SJCRH30 (cell line): ENCODE results near the gene TGIF2. TPM values are rescaled to one million over a fixed set of nuclear protein-coding genes. Genes with fewer than 3 reads are reported as not detected.
"Not testable (repeated sequence)": the region's sequence is repeated elsewhere in the genome, so short reads cannot be mapped to it uniquely, and the experiment has no call there.

Experiments used
- DNase-seq, 2 experiments: peaks; one replicate each; pipeline ENCODE4 v3.0.0-alpha.2; 2015 to 2020
- H3K27ac ChIP-seq: fragments of 250-450 bp; sonication (Bioruptor Pico); 2 replicates; pipeline ENCODE4 v1.5.1; 2020; ENCODE audit warnings: mild to moderate bottlenecking, moderate library complexity
- H3K27me3 ChIP-seq: fragments of 250-450 bp; sonication (Bioruptor Pico); 2 replicates; pipeline ENCODE4 v1.5.1; 2020; ENCODE audit warnings: mild to moderate bottlenecking, moderate library complexity
- H3K36me3 ChIP-seq: fragments of 250-450 bp; sonication (Bioruptor Pico); 2 replicates; pipeline ENCODE4 v1.5.1; 2020; ENCODE audit warnings: mild to moderate bottlenecking, moderate library complexity
- H3K4me1 ChIP-seq: fragments of 250-450 bp; sonication (Bioruptor Pico); 2 replicates; pipeline ENCODE4 v1.5.1; 2020; ENCODE audit warnings: mild to moderate bottlenecking, moderate library complexity
- H3K4me3 ChIP-seq: fragments of 250-450 bp; sonication (Bioruptor Pico); 2 replicates; pipeline ENCODE4 v1.5.1; 2020; ENCODE audit warnings: mild to moderate bottlenecking, moderate library complexity
- H3K9me3 ChIP-seq: fragments of 250-450 bp; sonication (Bioruptor Pico); replicated peaks from 2 replicates; pipeline ENCODE4 v1.5.1; 2020; ENCODE audit warnings: mild to moderate bottlenecking, moderate library complexity
- total RNA-seq: library from RNA; depleted of rRNA; stranded (reverse); fragments of >200 nt; shearing (Covaris generic); gene quantifications from 2 replicates; pipeline ENCODE4 v1.2.3, GENCODE V29; 2014; rRNA removed

Gene TGIF2
- total RNA-seq, 1 experiment from 2014 or later = 75.5 TPM

DNA sequence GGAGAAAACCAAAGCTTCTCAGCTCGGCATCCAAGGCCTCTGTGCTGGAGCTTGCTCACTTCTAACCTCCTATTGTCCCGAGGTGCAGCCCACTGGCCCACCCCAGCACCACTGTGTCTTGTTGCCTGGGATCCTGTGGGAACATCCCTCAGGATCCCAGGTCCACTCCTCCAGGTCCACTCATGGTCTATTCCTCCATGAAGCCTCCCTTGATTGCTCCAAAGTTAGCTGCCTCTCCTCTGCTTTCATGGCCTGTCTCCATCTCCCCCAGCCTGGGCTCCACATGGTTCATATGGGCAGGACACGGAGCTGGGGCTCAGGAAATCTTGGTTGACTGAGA, 58.7 kb downstream of the TGIF2 start:
- Histone ChIP-seq H3K4me3 (no peak overlapping the region), H3K27ac (no peak overlapping the region)

DNA sequence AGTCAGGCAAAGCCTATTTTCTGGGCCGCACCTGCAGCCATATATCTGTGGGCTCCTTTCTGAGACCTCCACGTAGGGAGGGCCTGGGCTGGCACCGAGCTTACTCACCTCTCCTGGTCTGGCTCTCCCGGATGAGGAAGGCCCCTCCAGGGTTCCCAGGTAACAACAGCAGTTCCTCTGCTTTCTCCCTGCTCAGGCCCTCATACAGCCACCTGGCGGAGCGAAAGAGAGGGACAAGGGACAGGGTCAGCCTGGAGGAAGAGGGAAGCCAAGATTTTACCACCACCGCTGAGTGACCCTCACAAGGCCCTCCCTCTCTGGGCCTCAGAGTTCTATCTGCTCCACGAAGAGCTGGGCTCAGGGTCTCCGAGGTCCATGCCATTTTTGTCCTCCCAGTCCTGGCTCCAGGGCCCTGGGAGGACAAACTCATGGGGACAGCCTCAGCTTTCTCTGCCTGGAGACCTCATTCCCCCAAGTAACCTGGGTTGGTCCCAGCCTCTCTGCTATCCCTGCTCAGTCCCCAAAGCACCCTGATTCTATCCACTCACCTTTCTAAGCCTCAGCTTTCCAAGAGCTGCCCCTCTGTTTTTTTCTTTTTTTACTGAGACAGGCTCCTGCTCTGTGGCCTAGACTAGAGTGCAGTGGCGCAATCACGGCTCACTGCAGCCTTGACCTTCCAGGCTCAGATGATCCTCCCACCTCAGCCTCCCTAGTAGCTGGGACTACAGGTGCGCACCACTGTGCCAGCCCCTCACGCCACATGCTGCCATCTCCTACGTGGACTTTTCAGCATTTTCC, 59.3 kb downstream of the TGIF2 start:
- Histone ChIP-seq H3K36me3 (no peaks in the 10 kb centered on the region), H3K27me3 (peaks cover 5% of the 10 kb centered on the region; the same call in 1 of the 2 replicates), H3K4me1 (peaks cover 10% of the 10 kb centered on the region), H3K9me3 (no peaks in the 10 kb centered on the region), H3K4me3 (no peak overlapping the region), H3K27ac (no peak overlapping the region)
- no peak for DNase-seq

More for the DNA sequence above, 58.7 kb downstream of the TGIF2 start:
- peaks cover 10% of the 10 kb centered on the region for H3K4me1 ChIP-seq
- no peaks in the 10 kb centered on the region for H3K9me3 ChIP-seq
- H3K27me3 ChIP-seq = peaks cover 5% of the 10 kb centered on the region; the same call in 1 of the 2 replicates
- no peaks in the 10 kb centered on the region for H3K36me3 ChIP-seq
- DNase-seq = no peak

- Histone ChIP-seq H3K27me3 (peaks cover 5% of the 10 kb centered on the region; the same call in 1 of the 2 replicates), H3K27ac (no peak overlapping the region), H3K9me3 (no peaks in the 10 kb centered on the region), H3K4me1 (peaks cover 10% of the 10 kb centered on the region), H3K4me3 (no peak overlapping the region), H3K36me3 (no peaks in the 10 kb centered on the region)
- DNase-seq = no peak
These were observed 59.9 kb downstream of the TGIF2 start for GRCh38 chr20:36633285-36633772.

DNA sequence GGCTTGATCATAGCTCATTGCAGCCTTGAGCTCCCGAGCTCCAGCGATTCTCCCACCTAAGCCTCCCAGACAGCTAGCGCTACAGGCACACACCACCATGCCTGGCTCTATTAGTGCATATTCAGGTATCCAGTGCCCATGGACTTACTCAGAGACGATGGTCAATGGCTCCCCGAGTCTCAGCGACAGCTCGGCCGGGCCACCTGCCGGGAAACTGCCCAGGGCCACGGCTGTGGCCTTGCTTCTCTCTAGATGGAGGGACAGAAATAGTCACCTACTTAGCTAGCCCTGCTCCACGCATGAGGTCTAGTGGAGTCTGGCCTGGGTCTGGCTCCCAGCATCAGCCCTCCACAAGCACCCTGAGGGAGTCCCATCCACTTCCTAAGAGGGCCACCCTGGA, 60.9 kb downstream of the TGIF2 start:
- peaks cover 5% of the 10 kb centered on the region; the same call in 1 of the 2 replicates for H3K27me3 ChIP-seq
- H3K27ac ChIP-seq = no peak overlapping the region
- no peak for DNase-seq
- H3K9me3 ChIP-seq = no peaks in the 10 kb centered on the region
- H3K4me1 ChIP-seq = peaks cover 10% of the 10 kb centered on the region
- no peaks in the 10 kb centered on the region for H3K36me3 ChIP-seq
- H3K4me3 ChIP-seq = no peak overlapping the region

DNA sequence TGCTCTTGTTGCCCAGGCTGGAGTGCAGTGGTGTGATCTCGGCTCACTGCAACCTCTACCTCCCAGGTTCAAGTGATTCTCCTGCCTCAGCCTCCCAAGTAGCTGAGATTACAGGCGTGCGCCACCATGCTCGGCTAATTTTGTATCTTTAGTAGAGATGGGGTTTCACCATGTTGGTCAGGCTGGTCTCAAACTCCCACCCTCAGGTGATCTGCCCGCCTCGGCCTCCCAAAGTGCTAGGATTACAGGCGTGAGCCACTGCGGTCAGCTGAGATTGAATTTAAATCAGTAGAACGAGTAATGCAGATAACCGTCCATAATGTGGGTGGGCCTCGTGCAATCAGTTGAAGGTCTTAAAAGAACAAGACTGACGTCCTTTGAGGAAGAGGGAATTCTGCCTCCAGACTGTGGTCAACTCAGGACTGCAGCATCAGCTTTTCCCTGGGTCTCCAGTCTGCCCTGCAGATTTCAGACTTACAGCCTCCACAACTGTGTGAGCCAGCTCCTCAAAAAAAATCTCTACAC, 65.5 kb downstream of the TGIF2 start:
- DNase-seq, H3K4me1 ChIP-seq, H3K27me3 ChIP-seq, H3K4me3 ChIP-seq, H3K27ac ChIP-seq, H3K36me3 ChIP-seq, H3K9me3 ChIP-seq: not testable (repeated sequence)

DNA sequence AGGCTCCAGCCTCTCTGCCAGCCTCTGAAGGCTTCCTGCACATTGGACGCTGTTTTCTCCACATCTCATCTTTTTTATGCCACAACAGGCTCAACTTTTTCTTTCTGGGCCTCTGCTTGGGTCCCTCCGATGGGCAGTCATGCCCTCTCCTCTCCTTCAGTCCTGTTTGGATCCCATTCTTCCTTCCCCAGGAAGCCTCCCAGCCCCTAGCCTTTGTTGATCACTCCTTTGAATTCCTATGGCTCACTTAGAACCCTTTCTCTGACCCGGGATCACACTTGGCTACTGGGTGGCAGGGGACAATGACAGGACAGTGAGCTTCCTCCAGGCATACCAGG, 68.1 kb downstream of the TGIF2 start:
- Histone ChIP-seq H3K4me1 (no peaks in the 10 kb centered on the region), H3K27me3 (0 out of 2 replicates have a peak, but pooled peaks cover 4% of the 10 kb centered on the region), H3K9me3 (no peaks in the 10 kb centered on the region), H3K4me3 (no peak overlapping the region), H3K27ac (no peak overlapping the region), H3K36me3 (no peaks in the 10 kb centered on the region)
- no peak for DNase-seq

GRCh38 chr20:36642136-36642535, 68.7 kb downstream of the TGIF2 start:
- Histone ChIP-seq H3K9me3 (no peaks in the 10 kb centered on the region), H3K27ac (no peak overlapping the region), H3K4me3 (no peak overlapping the region), H3K36me3 (no peaks in the 10 kb centered on the region), H3K27me3 (0 out of 2 replicates have a peak, but pooled peaks cover 4% of the 10 kb centered on the region), H3K4me1 (no peaks in the 10 kb centered on the region)
- DNase-seq = no peak

Other genes with a start within 250 kb of the TGIF2 start
- 0.49 and 0.76 TPM in 2 replicates for gene MYL9, start 32.1 kb upstream of the TGIF2 start, total RNA-seq
- 125 and 131 TPM in 2 replicates for gene RAB5IF, start 32.2 kb downstream of the TGIF2 start, total RNA-seq
- gene SLA2, start 72.6 kb downstream of the TGIF2 start, total RNA-seq = 0.06 TPM in 1 of 2 replicates, not detected in the other
- gene NDRG3, start 172.5 kb downstream of the TGIF2 start, total RNA-seq = 46.6 and 46.7 TPM in 2 replicates
- 66.6 and 75.3 TPM in 2 replicates for gene DSN1, start 200.2 kb downstream of the TGIF2 start, total RNA-seq